Left ventricle myocardium inferior (tissue), 1 donor: ENCODE data around the gene NCAPD2. TPM values are rescaled to one million over a fixed set of nuclear protein-coding genes. Genes with fewer than 3 reads are reported as not detected.
"Not testable (repeated sequence)": the region's sequence is repeated elsewhere in the genome, so short reads cannot be mapped to it uniquely, and the experiment has no call there.

Experiments used
- DNase-seq: peaks from one replicate; pipeline ENCODE4 v3.0.0-alpha.2; 2020
- H3K27ac ChIP-seq: fragments of 200-600 bp; replicated peaks from 2 replicates; pipeline ENCODE4 v1.8.0; 2021
- H3K27me3 ChIP-seq: fragments of 200-600 bp; 2 replicates; pipeline ENCODE4 v1.8.0; 2021; ENCODE audit warnings: low read depth
- H3K36me3 ChIP-seq: fragments of 200-600 bp; 2 replicates; pipeline ENCODE4 v1.8.0; 2021
- H3K4me1 ChIP-seq: fragments of 200-600 bp; 2 replicates; pipeline ENCODE4 v1.8.0; 2021
- H3K4me3 ChIP-seq: fragments of 200-600 bp; 2 replicates; pipeline ENCODE4 v1.8.0; 2021; ENCODE audit warnings: mild to moderate bottlenecking, moderate library complexity
- H3K9me3 ChIP-seq: fragments of 200-600 bp; replicated peaks from 2 replicates; pipeline ENCODE4 v1.8.0; 2021
- CTCF ChIP-seq: fragments of 200-600 bp; IDR thresholded peaks from 2 replicates; pipeline ENCODE4 v1.8.0; 2021; ENCODE audit warnings: antibody characterized with exemption, mild to moderate bottlenecking, borderline replicate concordance
- intact Hi-C: fragments of 100-400 bp; cut with micrococcal nuclease; formaldehyde crosslinking; loops from one replicate; pipeline ENCODE4 v1.11.0; 2022
- total RNA-seq: library from RNA; stranded (reverse); fragmentation: NEBNext Ultra II Directional; extraction: Animal tissue kit (Norgen Biotek cat#: 25700); gene quantifications from one replicate; pipeline ENCODE4 v1.2.1, GENCODE V29; 2021
- donor health status: DM: no; HTN: yes; CAD: no; lungs with severe emphysema.

The NCAPD2 gene
- total RNA-seq, 1 donor from 2014 or later: 9.2 TPM

GRCh38 chr12:6558014-6558760, 64.3 kb downstream of the NCAPD2 start:
- Histone ChIP-seq H3K27ac (peak overlapping the region; percentile 58), H3K36me3 (peaks cover 54% of the 10 kb centered on the region), H3K4me1 (peaks cover 46% of the 10 kb centered on the region)
- H3K4me3 ChIP-seq, intact Hi-C loops, H3K9me3 ChIP-seq, H3K27me3 ChIP-seq, DNase-seq: not testable (repeated sequence)
- TF ChIP-seq CTCF: peak; percentile 59

DNA sequence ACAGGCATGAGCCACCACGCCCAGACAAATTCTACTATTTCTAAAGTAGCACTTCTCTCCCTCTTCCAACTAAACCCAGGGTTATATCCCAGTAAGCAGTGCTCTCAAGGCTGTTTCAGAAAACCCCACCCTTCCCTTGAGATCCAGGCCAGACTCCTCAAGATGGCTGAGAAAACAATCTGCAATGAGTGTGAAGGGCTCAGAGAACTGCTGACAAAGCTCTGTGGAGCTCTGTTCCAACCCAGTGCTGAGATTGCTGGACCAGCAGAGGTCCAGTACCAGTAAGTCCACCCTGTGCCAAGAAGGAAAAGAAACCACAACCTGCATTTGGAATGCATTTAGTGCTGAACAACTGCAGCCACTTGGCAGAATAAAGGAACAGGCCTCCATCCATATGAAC, 65.6 kb downstream of the NCAPD2 start:
- intact Hi-C loops: no loop called here
- no peaks in the 10 kb centered on the region for H3K27me3 ChIP-seq
- no peak overlapping the region for H3K27ac ChIP-seq
- no peak for DNase-seq
- H3K36me3 ChIP-seq: peaks cover 66% of the 10 kb centered on the region
- no peaks in the 10 kb centered on the region for H3K9me3 ChIP-seq
- H3K4me1 ChIP-seq: peaks cover 33% of the 10 kb centered on the region
- no peak overlapping the region for H3K4me3 ChIP-seq
- TF ChIP-seq CTCF: no peak

- Histone ChIP-seq H3K9me3 (no peaks in the 10 kb centered on the region), H3K4me3 (no peak overlapping the region), H3K36me3 (peaks cover 77% of the 10 kb centered on the region), H3K27ac (no peak overlapping the region), H3K27me3 (no peaks in the 10 kb centered on the region), H3K4me1 (peaks cover 21% of the 10 kb centered on the region)
- no peak for TF ChIP-seq CTCF
- intact Hi-C loops: no loop called here
- no peak for DNase-seq
Observed at GRCh38 chr12:6560501-6561205, 66.8 kb downstream of the NCAPD2 start.

GRCh38 chr12:6562881-6563280, 69.0 kb downstream of the NCAPD2 start:
- intact Hi-C loops: no loop called here
- peaks cover 80% of the 10 kb centered on the region for H3K36me3 ChIP-seq

More at GRCh38 chr12:6562881-6563280, 69.0 kb downstream of the NCAPD2 start:
- H3K4me3 ChIP-seq: no peak overlapping the region
- H3K27ac ChIP-seq: no peak overlapping the region
- no peak for TF ChIP-seq CTCF
- H3K9me3 ChIP-seq: no peaks in the 10 kb centered on the region
- H3K27me3 ChIP-seq: no peaks in the 10 kb centered on the region
- H3K4me1 ChIP-seq: peaks cover 19% of the 10 kb centered on the region
- DNase-seq: no peak
